Measurements from ENCODE around the gene UROC1. TPM values are rescaled to one million over a fixed set of nuclear protein-coding genes. Genes with fewer than 3 reads are reported as not detected.

UROC1 gene
- total and polyA plus RNA-seq, 8 donors: not detected

DNA sequence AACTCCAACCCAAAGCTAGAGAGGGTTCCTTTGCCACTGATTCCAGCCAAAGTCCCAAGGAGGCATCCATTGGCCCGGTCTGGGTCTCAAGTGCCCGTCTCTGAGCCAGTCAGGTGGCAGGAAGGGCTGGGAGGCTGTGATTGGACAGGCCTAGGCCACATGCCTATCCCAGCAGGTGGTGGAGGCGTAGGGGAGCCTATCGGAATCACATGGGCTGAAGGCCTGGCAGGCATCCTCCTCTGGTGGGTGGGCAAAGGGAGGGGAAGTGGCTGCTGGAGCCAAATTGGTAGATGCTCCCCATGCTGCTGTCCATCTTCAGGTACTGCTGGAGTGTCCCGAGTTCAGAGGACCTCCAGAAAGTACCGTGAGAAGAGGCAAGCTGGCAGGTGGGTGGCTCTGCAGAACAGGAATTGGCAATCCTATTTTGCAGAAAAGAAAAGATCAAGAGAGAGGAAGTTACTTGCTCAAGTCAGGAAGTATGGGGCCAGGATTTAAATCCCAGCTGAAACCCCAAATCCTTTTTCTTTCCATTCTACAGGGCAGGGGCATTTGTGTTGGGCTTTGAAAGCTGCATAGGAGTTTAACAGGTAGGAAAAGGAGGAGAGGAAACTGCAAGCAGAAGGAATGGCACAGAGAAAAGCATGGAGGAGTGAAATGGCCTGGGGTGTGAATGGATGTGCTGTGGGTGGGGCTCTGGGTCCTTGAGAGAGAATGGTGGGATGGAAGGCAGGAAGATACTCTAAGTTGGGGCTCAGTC is 10.1 kb upstream of the UROC1 start:
- Histone ChIP-seq H3K36me3 (no peaks in the 10 kb centered on the region), H3K27me3 (peaks cover 0 to 41% (median 20%) of the 10 kb centered on the region in 3 donors), H3K27ac (no peak overlapping the region), H3K4me3 (no peak overlapping the region), H3K9me3 (no peaks in the 10 kb centered on the region), H3K4me1 (peaks cover 14 to 32% (median 18%) of the 10 kb centered on the region in 4 donors)
- 71 to 82% (median 81%) methylated on average over 6 of the region's 6 CpGs for WGBS, 5 donors
- no peak for TF ChIP-seq EP300 (IDR thresholded peaks at IDR 0.05)
- no peak for TF ChIP-seq POLR2AphosphoS5 (IDR thresholded peaks at IDR 0.05)
- TF ChIP-seq, protein P1, sequence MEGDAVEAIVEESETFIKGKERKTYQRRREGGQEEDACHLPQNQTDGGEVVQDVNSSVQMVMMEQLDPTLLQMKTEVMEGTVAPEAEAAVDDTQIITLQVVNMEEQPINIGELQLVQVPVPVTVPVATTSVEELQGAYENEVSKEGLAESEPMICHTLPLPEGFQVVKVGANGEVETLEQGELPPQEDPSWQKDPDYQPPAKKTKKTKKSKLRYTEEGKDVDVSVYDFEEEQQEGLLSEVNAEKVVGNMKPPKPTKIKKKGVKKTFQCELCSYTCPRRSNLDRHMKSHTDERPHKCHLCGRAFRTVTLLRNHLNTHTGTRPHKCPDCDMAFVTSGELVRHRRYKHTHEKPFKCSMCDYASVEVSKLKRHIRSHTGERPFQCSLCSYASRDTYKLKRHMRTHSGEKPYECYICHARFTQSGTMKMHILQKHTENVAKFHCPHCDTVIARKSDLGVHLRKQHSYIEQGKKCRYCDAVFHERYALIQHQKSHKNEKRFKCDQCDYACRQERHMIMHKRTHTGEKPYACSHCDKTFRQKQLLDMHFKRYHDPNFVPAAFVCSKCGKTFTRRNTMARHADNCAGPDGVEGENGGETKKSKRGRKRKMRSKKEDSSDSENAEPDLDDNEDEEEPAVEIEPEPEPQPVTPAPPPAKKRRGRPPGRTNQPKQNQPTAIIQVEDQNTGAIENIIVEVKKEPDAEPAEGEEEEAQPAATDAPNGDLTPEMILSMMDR (IDR thresholded peaks at IDR 0.05): no peak
- no peak for TF ChIP-seq POLR2A (IDR thresholded peaks at IDR 0.05)
- DNase-seq: no peak
- intact Hi-C loops (cut with DNase I; ENCODE audit: low total_unique reads): no loop called here

DNA sequence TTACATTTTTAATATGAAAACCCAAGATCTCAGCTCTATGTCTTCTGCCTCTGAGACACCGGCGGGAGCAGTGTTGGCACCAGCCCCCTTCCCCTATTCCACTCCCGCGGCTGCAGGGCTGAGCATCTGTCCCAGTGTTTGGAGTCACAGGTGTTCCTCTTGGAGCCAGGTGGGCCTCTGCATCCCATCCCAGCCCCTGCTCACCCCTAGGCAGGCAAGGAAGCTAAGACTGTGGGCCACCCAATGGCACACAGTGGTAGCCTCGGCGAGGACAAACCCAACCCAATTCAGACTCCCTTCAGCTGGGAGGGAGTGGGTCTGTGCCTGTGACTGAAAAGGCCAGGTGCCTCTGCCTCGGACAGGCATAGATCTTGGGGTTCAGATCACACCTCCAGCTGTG is 9.4 kb upstream of the UROC1 start:
- DNase-seq: no peak
- peaks cover 0 to 45% (median 20%) of the 10 kb centered on the region in 3 donors for H3K27me3 ChIP-seq
- no peak for TF ChIP-seq POLR2A (IDR thresholded peaks at IDR 0.05)
- TF ChIP-seq, protein P1 (IDR thresholded peaks at IDR 0.05): no peak
- TF ChIP-seq EP300 (IDR thresholded peaks at IDR 0.05): no peak
- TF ChIP-seq POLR2AphosphoS5 (IDR thresholded peaks at IDR 0.05): no peak
- no peaks in the 10 kb centered on the region for H3K36me3 ChIP-seq
- intact Hi-C loops (cut with DNase I; ENCODE audit: low total_unique reads): no loop called here
- peaks cover 14 to 36% (median 22%) of the 10 kb centered on the region in 4 donors for H3K4me1 ChIP-seq
- H3K9me3 ChIP-seq: no peaks in the 10 kb centered on the region
- no peak overlapping the region for H3K27ac ChIP-seq
- WGBS, 5 donors: 82 to 92% (median 91%) methylated on average over 5 to 7 of the region's 7 CpGs
- H3K4me3 ChIP-seq: no peak overlapping the region

DNA sequence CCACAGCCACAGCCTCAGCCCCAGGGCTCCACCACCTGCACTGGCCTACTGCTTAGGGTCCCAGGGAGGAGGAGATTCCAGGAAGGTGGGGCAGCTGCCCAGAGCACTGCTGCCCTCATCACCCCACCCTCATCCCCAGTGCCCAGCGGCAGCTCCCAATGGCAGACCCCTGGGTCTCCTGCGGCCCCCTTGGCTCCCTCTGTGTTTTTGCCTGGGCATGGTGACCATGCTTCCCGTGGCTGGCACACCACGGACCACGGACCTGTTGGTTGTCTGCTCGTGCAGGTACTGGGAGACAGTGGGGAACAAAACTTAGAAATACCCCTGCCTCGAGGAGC is 9.1 kb upstream of the UROC1 start:
- no peak for DNase-seq
- Histone ChIP-seq H3K27me3 (peaks cover 0 to 45% (median 20%) of the 10 kb centered on the region in 3 donors), H3K4me3 (no peak overlapping the region), H3K27ac (no peak overlapping the region), H3K36me3 (no peaks in the 10 kb centered on the region), H3K4me1 (peaks cover 14 to 36% (median 22%) of the 10 kb centered on the region in 4 donors), H3K9me3 (no peaks in the 10 kb centered on the region)
- intact Hi-C loops (cut with DNase I; ENCODE audit: low total_unique reads): no loop called here
- 80 to 89% (median 86%) methylated on average over 5 to 7 of the region's 7 CpGs for WGBS, 5 donors
- no peak for TF ChIP-seq POLR2AphosphoS5 (IDR thresholded peaks at IDR 0.05)
- no peak for TF ChIP-seq EP300 (IDR thresholded peaks at IDR 0.05)
- TF ChIP-seq, protein P1 (IDR thresholded peaks at IDR 0.05): no peak
- no peak for TF ChIP-seq POLR2A (IDR thresholded peaks at IDR 0.05)

DNA sequence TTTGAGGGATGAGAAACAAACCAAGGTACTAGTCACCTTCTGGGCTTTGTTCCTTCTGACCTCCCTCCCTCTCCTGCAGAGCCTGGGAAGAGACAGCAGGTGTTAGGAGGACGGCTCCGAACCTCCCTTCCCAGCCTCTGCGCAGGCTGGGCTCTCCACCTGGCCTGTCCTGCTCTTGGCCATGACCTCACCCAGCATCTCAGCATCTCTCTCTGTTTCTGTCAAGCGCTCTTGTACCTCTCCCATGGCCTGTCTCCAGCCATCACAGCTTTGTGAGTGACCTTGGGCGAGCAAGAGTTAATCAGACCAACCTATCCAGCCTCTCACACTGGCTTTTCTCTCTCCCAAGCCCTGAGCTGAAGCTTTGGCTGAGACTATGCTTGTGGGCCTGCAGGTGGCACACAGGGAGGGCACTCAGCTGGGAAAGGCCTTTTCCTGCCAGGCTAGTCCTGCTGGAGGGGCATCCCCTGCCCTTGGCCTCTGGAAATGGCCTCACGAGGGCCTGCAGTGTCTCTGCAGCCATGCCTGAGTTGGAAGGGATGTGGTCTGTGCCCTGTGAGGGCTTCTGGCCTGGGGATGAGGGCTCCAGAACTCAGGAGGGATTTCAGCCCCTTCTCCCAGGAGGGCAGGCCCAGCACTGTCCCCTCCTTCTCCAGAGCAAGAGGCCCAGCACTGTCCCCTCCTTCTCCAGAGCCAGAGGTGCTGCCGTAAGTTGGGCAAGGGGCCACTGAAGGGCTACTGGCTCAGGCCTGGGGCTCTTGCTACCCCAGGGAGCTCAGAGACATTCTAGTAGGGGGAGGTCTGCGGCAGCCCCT is 8.5 kb upstream of the UROC1 start:
- DNase-seq: no peak
- 84 to 93% (median 85%) methylated on average over 6 to 8 of the region's 8 CpGs for WGBS, 5 donors
- intact Hi-C loops (cut with DNase I; ENCODE audit: low total_unique reads): no loop called here

More for the DNA sequence above, 8.5 kb upstream of the UROC1 start:
- H3K36me3 ChIP-seq: no peaks in the 10 kb centered on the region
- peaks cover 0 to 45% (median 20%) of the 10 kb centered on the region in 3 donors for H3K27me3 ChIP-seq
- TF ChIP-seq POLR2A (IDR thresholded peaks at IDR 0.05) (no peak), EP300 (IDR thresholded peaks at IDR 0.05) (no peak), POLR2AphosphoS5 (IDR thresholded peaks at IDR 0.05) (no peak)
- TF ChIP-seq, protein P1 (IDR thresholded peaks at IDR 0.05): no peak
- H3K9me3 ChIP-seq: no peaks in the 10 kb centered on the region
- H3K27ac ChIP-seq: no peak overlapping the region
- peaks cover 14 to 36% (median 22%) of the 10 kb centered on the region in 4 donors for H3K4me1 ChIP-seq
- no peak overlapping the region for H3K4me3 ChIP-seq

Measured in stomach (tissue), 9 donors.